Panc1 (cell line): ENCODE results near the gene KIAA1217. TPM values are rescaled to one million over a fixed set of nuclear protein-coding genes. Genes with fewer than 3 reads are reported as not detected.

Experiments
- ATAC-seq: fragments of 200-7000 bp; cut with Tn5 transposase; 2 replicates; pipeline ENCODE4 v1.9.1; 2020; ENCODE audit warnings: mild to moderate bottlenecking, moderate library complexity
- BruUV-seq: library from RNA; stranded (reverse); fragments of 400-500 nt; replicated peaks from 2 replicates; lab custom pipeline; 2021; lab: Mats Ljungman, UMichigan
- CTCF ChIA-PET: fragments of 300-600 bp; sonication (Branson Sonifier 250); formaldehyde crosslinking; loops from one replicate; lab custom pipeline; 2022; ENCODE audit warnings: antibody characterized with exemption; lab: Charles Lee
- POLR2A ChIA-PET: fragments of 300-600 bp; sonication (Branson Sonifier 250); formaldehyde crosslinking; loops from one replicate; lab custom pipeline; 2022; ENCODE audit warnings: antibody characterized with exemption; lab: Charles Lee
- DNase-seq: peaks from one replicate; pipeline ENCODE4 v3.0.0-alpha.2; 2010; ENCODE audit warnings: low read depth, low spot score
- H3K27ac ChIP-seq: 2 replicates; pipeline ENCODE4 v1.5.1; 2011; ENCODE audit warnings: mild to moderate bottlenecking, low read length, inconsistent platforms
- H3K27me3 ChIP-seq: fragments of 200-500 bp; sonication (Bioruptor generic); 2 replicates; pipeline ENCODE4 v1.6.0; 2014; ENCODE audit warnings: low read length, inconsistent platforms; ENCODE audit not compliant: control insufficient read depth, insufficient read depth
- H3K36me3 ChIP-seq: fragments of 200-500 bp; sonication (Bioruptor generic); 2 replicates; pipeline ENCODE4 v1.5.1; 2014; ENCODE audit warnings: inconsistent platforms, mild to moderate bottlenecking, low read length, moderate library complexity; ENCODE audit not compliant: control insufficient read depth, insufficient read depth
- H3K4me1 ChIP-seq: 2 replicates; pipeline ENCODE4 v1.5.1; 2011; ENCODE audit warnings: inconsistent platforms, mild to moderate bottlenecking, low read length, moderate library complexity; ENCODE audit not compliant: control insufficient read depth, insufficient read depth
- H3K4me3 ChIP-seq, 2 experiments: 2 replicates each; pipeline ENCODE4 v1.5.1; 2011 to 2012; ENCODE audit warnings: low read depth in 2 of 2, low read length in 2 of 2, mild to moderate bottlenecking in 2 of 2, inconsistent platforms in 1 of 2, moderate library complexity in 1 of 2
- H3K9me3 ChIP-seq: fragments of 200-500 bp; sonication (Bioruptor generic); 2 replicates; pipeline ENCODE4 v1.5.1; 2014; ENCODE audit warnings: low read depth, mild to moderate bottlenecking, inconsistent platforms, low read length, moderate library complexity; ENCODE audit not compliant: control insufficient read depth, insufficient read depth
- CTCF ChIP-seq: fragments of 450-650 bp; IDR thresholded peaks from 2 replicates; pipeline ENCODE4 v1.5.1; 2017; ENCODE audit warnings: mild to moderate bottlenecking
- POLR2AphosphoS5 ChIP-seq: IDR thresholded peaks from 2 replicates; pipeline ENCODE4 v1.6.1; 2012; ENCODE audit warnings: mild to moderate bottlenecking, low read depth, low read length, moderate library complexity
- REST ChIP-seq, 2 experiments: IDR thresholded peaks; 2 replicates each; pipeline ENCODE4 v1.6.1; 2011 to 2012; ENCODE audit warnings: low read depth in 2 of 2, control low read depth in 1 of 2, low read length in 1 of 2, mild to moderate bottlenecking in 1 of 2, moderate library complexity in 1 of 2; ENCODE audit not compliant: insufficient read depth in 1 of 2
- SIN3A ChIP-seq: IDR thresholded peaks from 2 replicates; pipeline ENCODE4 v1.6.1; 2012; ENCODE audit warnings: low read depth, mild to moderate bottlenecking, low read length, moderate library complexity, borderline replicate concordance; ENCODE audit not compliant: insufficient read depth
- TCF7L2 ChIP-seq: IDR thresholded peaks from 2 replicates; pipeline ENCODE4 v1.6.1; 2011; ENCODE audit warnings: mild to moderate bottlenecking, low read depth, low read length, inconsistent platforms
- in situ Hi-C: cut with HindIII; loops from 2 replicates; pipeline ENCODE4 v1.10.0; 2016; ENCODE audit warnings: low sequenced_read_pairs, low pct_unique_long_range_greater_than_20kb
- intact Hi-C: fragments of 100-400 bp; cut with micrococcal nuclease; formaldehyde crosslinking; loops from one replicate; pipeline ENCODE4 v1.10.0; 2022; ENCODE audit not compliant: unreplicated experiment
- total RNA-seq: library from RNA; stranded (reverse); gene quantifications from one replicate; pipeline ENCODE4 v1.2.1, GENCODE V29; 2021; ENCODE audit not compliant: unreplicated experiment

KIAA1217 gene
- total RNA-seq, 1 experiment from 2014 or later: 11.6 TPM

GRCh38 chr10:24494777-24495176 is 285.8 kb downstream of the KIAA1217 start:
- no peak overlapping the region for H3K27ac ChIP-seq
- no peak overlapping the region for H3K4me3 ChIP-seq
- ChIA-PET CTCF (no interaction called here), POLR2A (no interaction called here)
- BruUV-seq: no TSS peak
- no peaks in the 10 kb centered on the region for H3K36me3 ChIP-seq
- no peaks in the 10 kb centered on the region for H3K9me3 ChIP-seq
- no peak for TF ChIP-seq REST (IDR thresholded peaks at IDR 0.05; ENCODE audit: insufficient read depth in 1 of 2, low read depth in 2 of 2, low read length in 1 of 2)
- TF ChIP-seq TCF7L2: no peak
- TF ChIP-seq SIN3A: no peak
- no peak for TF ChIP-seq CTCF
- no peak for TF ChIP-seq POLR2AphosphoS5
- in situ Hi-C loops: no loop called here
- no peak for ATAC-seq
- no peaks in the 10 kb centered on the region for H3K4me1 ChIP-seq
- no peaks in the 10 kb centered on the region for H3K27me3 ChIP-seq
- DNase-seq: no peak
- intact Hi-C loops: no loop called here

GRCh38 chr10:24495666-24496460 is 286.9 kb downstream of the KIAA1217 start:
- ChIA-PET CTCF (no interaction called here), POLR2A (no interaction called here)
- no peak for TF ChIP-seq REST (IDR thresholded peaks at IDR 0.05; ENCODE audit: insufficient read depth in 1 of 2, low read depth in 2 of 2, low read length in 1 of 2)
- TF ChIP-seq SIN3A: no peak
- no peak for TF ChIP-seq POLR2AphosphoS5
- no peak for TF ChIP-seq TCF7L2
- TF ChIP-seq CTCF: no peak
- Histone ChIP-seq H3K4me1 (no peaks in the 10 kb centered on the region), H3K27me3 (no peaks in the 10 kb centered on the region), H3K4me3 (no peak overlapping the region), H3K27ac (no peak overlapping the region), H3K36me3 (no peaks in the 10 kb centered on the region), H3K9me3 (no peaks in the 10 kb centered on the region)
- no peak for ATAC-seq
- in situ Hi-C loops: no loop called here
- DNase-seq: no peak
- intact Hi-C loops: no loop called here
- no TSS peak for BruUV-seq
